Measurements from ENCODE around the gene SP140.

DNA sequence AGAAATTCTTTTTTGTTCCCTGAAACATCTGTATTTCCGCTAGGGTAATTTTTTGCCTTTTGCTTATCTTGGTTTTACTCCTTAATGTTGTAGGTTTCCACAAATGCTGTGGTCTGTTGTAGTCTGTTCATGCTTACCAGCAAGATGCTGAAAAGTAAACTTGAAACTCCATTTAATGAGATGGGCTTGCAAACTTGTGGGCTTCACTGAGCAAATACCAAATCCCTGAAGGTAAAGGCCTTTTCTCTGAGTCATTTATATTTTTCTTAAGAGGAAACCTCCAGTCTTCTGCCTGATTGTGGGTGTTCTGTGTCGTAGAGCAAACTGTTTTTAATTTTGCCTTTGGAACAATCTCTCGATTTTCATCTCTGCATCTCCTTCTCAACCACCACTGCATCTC lies 9.3 kb downstream of the SP140 start:
- TF ChIP-seq EP300 (IDR thresholded peaks at IDR 0.05) (no peak), POLR2A (IDR thresholded peaks at IDR 0.05) (no peak), POLR2AphosphoS5 (IDR thresholded peaks at IDR 0.05) (no peak)
- TF ChIP-seq, protein P1, sequence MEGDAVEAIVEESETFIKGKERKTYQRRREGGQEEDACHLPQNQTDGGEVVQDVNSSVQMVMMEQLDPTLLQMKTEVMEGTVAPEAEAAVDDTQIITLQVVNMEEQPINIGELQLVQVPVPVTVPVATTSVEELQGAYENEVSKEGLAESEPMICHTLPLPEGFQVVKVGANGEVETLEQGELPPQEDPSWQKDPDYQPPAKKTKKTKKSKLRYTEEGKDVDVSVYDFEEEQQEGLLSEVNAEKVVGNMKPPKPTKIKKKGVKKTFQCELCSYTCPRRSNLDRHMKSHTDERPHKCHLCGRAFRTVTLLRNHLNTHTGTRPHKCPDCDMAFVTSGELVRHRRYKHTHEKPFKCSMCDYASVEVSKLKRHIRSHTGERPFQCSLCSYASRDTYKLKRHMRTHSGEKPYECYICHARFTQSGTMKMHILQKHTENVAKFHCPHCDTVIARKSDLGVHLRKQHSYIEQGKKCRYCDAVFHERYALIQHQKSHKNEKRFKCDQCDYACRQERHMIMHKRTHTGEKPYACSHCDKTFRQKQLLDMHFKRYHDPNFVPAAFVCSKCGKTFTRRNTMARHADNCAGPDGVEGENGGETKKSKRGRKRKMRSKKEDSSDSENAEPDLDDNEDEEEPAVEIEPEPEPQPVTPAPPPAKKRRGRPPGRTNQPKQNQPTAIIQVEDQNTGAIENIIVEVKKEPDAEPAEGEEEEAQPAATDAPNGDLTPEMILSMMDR (IDR thresholded peaks at IDR 0.05), result no peak

All from sigmoid colon (tissue), 4 donors.